ENCODE results near the gene TMEM17. TPM values are rescaled to one million over a fixed set of nuclear protein-coding genes. Genes with fewer than 3 reads are reported as not detected.

The TMEM17 gene, protein sequence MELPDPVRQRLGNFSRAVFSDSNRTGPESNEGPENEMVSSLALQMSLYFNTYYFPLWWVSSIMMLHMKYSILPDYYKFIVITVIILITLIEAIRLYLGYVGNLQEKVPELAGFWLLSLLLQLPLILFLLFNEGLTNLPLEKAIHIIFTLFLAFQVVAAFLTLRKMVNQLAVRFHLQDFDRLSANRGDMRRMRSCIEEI
- total RNA-seq: 1.3 and 1.4 TPM in 2 replicates

DNA sequence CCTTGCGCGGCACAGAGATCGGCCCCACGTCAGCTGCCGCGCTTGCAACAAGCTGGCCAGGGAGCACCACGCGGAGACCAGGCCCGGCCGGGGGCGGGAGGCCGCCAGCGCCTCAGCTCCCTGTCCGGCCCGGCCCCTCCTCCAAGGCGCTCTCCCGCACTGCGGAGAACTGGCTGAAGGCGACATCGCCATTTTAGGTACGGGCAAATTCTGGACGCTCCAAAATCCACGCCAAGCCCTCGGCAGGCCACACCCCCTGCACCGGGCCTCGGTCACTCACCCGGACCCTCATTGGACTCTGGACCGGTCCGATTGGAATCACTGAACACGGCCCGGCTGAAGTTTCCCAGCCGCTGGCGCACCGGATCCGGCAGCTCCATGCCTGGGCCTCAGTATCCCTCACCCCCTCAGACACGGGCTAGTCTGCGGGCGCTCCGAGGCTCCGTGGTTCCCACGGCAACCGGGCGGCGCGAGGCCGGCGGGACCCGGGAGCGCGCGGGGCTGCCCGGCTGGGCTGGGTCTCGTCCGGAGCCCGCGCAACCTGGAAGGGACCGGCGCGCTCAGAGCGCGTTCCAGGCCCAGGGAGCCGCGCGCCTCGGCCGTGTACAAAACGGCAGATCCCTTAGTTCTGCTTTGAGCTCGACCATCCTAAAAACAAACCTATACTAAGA, at the start of gene TMEM17:
Gene TMEM17 (minus strand): TSS at position 446 of the 671 bp plus-strand sequence. CDS start 66 bp downstream, at position 380.

Other genes starting within 250 kb of the TMEM17 start
- 25.3 and 32.5 TPM in 2 replicates for gene EHBP1, start 199.5 kb upstream of the TMEM17 start, total RNA-seq

Measured in epithelial cell of umbilical artery (primary cell).